BLaER1 treated with 17β-estradiol and CSF1 and Interleukin-3, amounts not matched to agents 10 nM and 100 nM (cell line): ENCODE results near the gene PTTG2.
A peak's percentile ranks its signal among the peaks of the same experiment; 100 is the strongest.

Source experiments
- H3K27ac ChIP-seq, 11 experiments: shearing (Covaris generic); formaldehyde crosslinking; 2 replicates each; pipeline ENCODE4 v1.8.1; 2022
- H3K27me3 ChIP-seq, 11 experiments: shearing (Covaris generic); formaldehyde crosslinking; 2 replicates each; pipeline ENCODE4 v1.8.1; 2022
- H3K36me3 ChIP-seq, 11 experiments: shearing (Covaris generic); formaldehyde crosslinking; 2 replicates each; pipeline ENCODE4 v1.8.1; 2022
- H3K4me1 ChIP-seq, 10 experiments: shearing (Covaris generic); formaldehyde crosslinking; 2 replicates each; pipeline ENCODE4 v1.8.1; 2022
- H3K4me2 ChIP-seq, 11 experiments: shearing (Covaris generic); formaldehyde crosslinking; 2 replicates each; pipeline ENCODE4 v1.8.1; 2022
- H3K4me3 ChIP-seq, 10 experiments: shearing (Covaris generic); formaldehyde crosslinking; 2 replicates each; pipeline ENCODE4 v1.8.1; 2022
- H3K9ac ChIP-seq, 11 experiments: shearing (Covaris generic); formaldehyde crosslinking; 2 replicates each; pipeline ENCODE4 v1.8.1; 2022
- H3K9me3 ChIP-seq, 11 experiments: shearing (Covaris generic); formaldehyde crosslinking; replicated peaks in 1 of 11; 2 replicates each; pipeline ENCODE4 v1.8.1; 2022
- H4K20me1 ChIP-seq, 11 experiments: shearing (Covaris generic); formaldehyde crosslinking; 2 replicates each; pipeline ENCODE4 v1.8.1; 2022
- Cebpa-rat ChIP-seq, 11 experiments: shearing (Covaris generic); IDR thresholded peaks; 2 replicates each; pipeline ENCODE4 v1.8.1; 2022

The PTTG2 gene

DNA sequence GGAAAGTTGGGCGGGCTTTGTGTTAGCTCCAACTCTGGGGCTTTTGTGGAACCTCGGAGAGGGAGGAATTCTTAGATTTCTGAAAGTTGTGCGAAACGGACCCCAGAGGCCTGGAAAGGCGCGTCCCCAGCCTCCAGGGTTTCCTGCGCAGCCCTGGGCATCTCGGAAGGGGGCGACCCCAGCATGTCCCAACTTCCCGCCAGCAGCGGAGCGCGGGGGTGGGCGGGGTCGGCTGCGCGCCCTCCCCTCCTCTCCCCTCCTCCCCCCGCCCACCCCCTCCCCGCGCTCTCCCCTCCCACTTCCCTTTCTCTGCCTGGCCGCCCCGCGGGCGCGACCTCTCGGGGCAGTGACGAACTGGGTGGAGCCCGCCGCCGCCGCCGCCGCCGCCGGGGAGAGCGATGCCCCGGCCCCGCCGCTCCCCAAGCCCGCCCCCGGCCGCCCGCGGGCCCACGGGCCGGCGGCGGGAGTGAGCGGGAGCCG lies 16.8 kb downstream of the PTTG2 start:
- H3K4me1 ChIP-seq, result peaks cover 27 to 46% (median 40%) of the 10 kb centered on the region in 10 experiments

DNA sequence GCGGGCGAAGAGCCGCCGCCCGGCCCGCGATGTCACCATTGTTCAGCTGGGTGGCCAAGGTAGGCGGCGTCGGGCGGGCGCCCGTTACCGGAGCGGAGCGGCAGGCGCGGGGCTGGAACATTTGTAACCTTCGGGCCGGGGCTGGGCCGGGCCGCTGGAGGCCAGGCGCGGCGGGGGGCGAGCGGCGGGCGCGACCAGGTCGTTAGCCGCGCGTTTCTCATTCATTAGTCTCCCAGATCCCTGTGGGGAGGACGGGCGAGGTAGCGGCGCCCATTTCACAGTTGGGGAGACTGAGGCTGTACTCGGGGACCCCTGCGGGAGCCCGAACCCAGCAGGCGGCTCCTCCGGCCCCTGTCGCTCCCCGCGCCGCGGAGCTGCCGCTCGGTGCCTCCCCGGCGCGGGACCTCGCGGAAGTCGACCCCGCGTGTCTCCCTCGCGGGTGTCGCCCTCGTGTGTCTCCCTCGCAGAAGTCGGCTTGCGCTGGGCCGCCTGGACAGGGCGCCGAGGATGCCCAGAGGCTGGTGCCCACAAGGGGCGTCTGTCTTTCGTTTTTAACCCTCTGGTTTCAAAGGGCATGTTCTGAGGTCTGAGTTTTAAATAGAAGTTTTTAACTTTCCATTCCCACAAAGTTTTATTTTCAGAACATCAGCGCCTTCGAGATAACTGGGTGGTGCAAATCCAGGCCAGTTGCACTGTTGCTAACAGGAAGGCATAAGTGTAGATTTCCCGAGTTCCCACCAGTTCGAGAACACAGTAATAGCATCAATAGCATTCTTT lies 17.5 kb downstream of the PTTG2 start:
- no peak for TF ChIP-seq Cebpa-rat (IDR thresholded peaks at IDR 0.05)
- Histone ChIP-seq H3K4me1 (peaks cover 34 to 52% (median 41%) of the 10 kb centered on the region in 10 experiments), H3K4me3 (peak overlapping the region; percentile 78 to 99 (median 95)), H3K27me3 (no peaks in the 10 kb centered on the region), H4K20me1 (peaks cover 18 to 47% (median 39%) of the 10 kb centered on the region in 11 experiments; a peak in 19 of 22 replicates), H3K27ac (peak overlapping the region; percentile 91 to 99 (median 97)), H3K36me3 (peaks cover 0 to 13% (median 3%) of the 10 kb centered on the region in 11 experiments; a peak in 4 of 22 replicates), H3K9me3 (no peaks in the 10 kb centered on the region), H3K4me2 (peak overlapping the region; percentile 85 to 98 (median 91)), H3K9ac (peak overlapping the region; percentile 93 to 99 (median 97))

More for the DNA sequence above, 16.8 kb downstream of the PTTG2 start:
- no peaks in the 10 kb centered on the region for H3K27me3 ChIP-seq
- H3K9ac ChIP-seq, result peak overlapping the region; percentile 93 to 99 (median 97)
- peaks cover 15 to 41% (median 33%) of the 10 kb centered on the region in 11 experiments; a peak in 19 of 22 replicates for H4K20me1 ChIP-seq
- no peaks in the 10 kb centered on the region for H3K9me3 ChIP-seq
- peak overlapping the region; percentile 78 to 99 (median 95) for H3K4me3 ChIP-seq
- H3K27ac ChIP-seq, result peak overlapping the region; percentile 91 to 99 (median 97)
- H3K36me3 ChIP-seq, result peaks cover 0 to 7% (median 0%) of the 10 kb centered on the region in 11 experiments; a peak in 1 of 22 replicates
- TF ChIP-seq Cebpa-rat (IDR thresholded peaks at IDR 0.05), result no peak
- peak overlapping the region; percentile 85 to 98 (median 91) for H3K4me2 ChIP-seq

DNA sequence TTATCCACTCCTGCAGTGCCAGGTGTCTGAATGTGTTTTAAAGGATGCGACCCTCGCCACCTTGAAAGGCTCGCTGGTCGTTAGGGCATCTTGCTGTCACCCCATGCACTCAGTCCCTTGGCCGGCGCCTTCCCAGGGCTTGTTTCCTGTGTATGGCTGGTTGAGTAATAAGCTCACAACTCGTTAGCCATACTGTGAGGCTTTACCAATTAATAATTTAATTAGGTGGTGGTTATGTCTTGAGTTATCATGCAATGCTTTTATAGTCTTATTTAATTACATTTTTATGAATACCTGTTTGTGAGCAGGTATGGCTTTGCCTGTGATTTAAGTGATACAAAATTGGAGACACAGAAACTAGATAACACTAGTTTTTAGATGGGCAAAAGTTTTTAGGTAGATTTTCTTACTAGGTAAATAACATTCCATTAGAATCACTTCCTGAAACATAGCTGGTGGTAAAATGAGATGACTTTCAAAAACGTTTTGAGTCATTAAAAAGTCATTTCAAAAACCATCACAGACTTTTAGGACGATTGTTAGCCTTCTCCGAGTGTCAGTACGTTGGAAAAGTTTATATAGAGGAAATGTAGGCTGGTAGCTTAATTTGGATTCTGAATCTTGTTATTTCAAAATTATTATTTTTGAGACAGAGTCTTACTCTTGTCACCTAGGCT lies 18.2 kb downstream of the PTTG2 start:
- H3K9ac ChIP-seq, result peak overlapping the region; percentile 93 to 99 (median 97)
- H3K4me2 ChIP-seq, result peak overlapping the region; percentile 85 to 98 (median 91)
- no peak for TF ChIP-seq Cebpa-rat (IDR thresholded peaks at IDR 0.05)
- H3K4me1 ChIP-seq, result peaks cover 34 to 59% (median 43%) of the 10 kb centered on the region in 10 experiments
- peak overlapping the region; percentile 78 to 99 (median 95) for H3K4me3 ChIP-seq
- H4K20me1 ChIP-seq, result peaks cover 18 to 54% (median 47%) of the 10 kb centered on the region in 11 experiments; a peak in 19 of 22 replicates
- H3K27me3 ChIP-seq, result no peaks in the 10 kb centered on the region
- peaks cover 0 to 17% (median 4%) of the 10 kb centered on the region in 11 experiments; a peak in 7 of 22 replicates for H3K36me3 ChIP-seq
- peak overlapping the region in 10 of 11 experiments; percentile 91 to 99 (median 98); a peak in 19 of 22 replicates for H3K27ac ChIP-seq
- H3K9me3 ChIP-seq, result no peaks in the 10 kb centered on the region

DNA sequence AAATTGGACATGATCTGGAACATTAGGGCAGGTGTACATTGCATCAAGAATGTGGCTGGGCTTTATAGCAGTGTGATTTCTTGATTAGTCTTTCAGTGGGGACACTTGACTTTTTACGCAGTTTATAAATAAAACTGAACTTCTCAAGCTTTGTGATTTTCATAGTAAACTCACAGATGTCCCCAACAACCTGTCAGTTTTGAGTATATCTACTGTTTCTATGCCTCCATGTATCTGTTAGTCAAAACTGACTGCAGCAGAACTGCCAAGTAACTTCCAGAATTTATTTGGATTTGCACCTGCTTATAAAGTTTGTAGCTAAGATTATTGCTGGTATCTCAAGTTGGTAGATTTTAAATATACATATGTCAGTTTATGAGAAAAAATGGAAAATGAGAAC lies 20.0 kb downstream of the PTTG2 start:
- Histone ChIP-seq H4K20me1 (peaks cover 27 to 58% (median 50%) of the 10 kb centered on the region in 11 experiments; a peak in 19 of 22 replicates), H3K4me1 (peaks cover 34 to 67% (median 46%) of the 10 kb centered on the region in 10 experiments), H3K4me2 (peak overlapping the region in 8 of 11 experiments; percentile 85 to 98 (median 90); a peak in 11 of 22 replicates), H3K4me3 (no peak overlapping the region), H3K9ac (no peak overlapping the region), H3K27me3 (no peaks in the 10 kb centered on the region), H3K27ac (no peak overlapping the region), H3K36me3 (peaks cover 0 to 22% (median 5%) of the 10 kb centered on the region in 11 experiments; a peak in 8 of 22 replicates), H3K9me3 (no peaks in the 10 kb centered on the region)
- no peak for TF ChIP-seq Cebpa-rat (IDR thresholded peaks at IDR 0.05)

DNA sequence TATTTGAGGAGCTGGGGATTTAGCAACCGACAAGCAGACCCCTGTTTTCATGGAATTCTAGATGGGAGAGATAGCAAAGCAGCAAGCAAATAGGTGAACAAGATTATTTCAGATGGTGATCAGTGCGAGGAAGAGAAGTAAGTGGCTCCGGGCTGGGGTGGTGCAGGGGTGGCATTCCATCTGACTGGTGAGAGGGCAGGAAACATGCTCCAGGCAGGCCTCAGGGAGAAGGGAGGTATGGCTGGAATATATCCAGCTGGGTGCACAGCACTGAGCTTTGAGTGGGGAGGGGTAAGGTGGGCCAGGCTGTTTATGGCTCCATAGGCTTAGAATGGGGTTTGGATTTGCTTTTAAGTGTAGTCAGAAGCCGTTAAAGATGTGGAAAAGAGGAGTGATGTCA lies 21.2 kb downstream of the PTTG2 start:
- Histone ChIP-seq H3K9ac (no peak overlapping the region), H3K4me2 (peak overlapping the region in 5 of 11 experiments; percentile 8 to 37 (median 16); a peak in 5 of 22 replicates), H3K27ac (no peak overlapping the region), H3K4me3 (no peak overlapping the region), H3K27me3 (no peaks in the 10 kb centered on the region), H3K36me3 (peaks cover 0 to 22% (median 5%) of the 10 kb centered on the region in 11 experiments; a peak in 9 of 22 replicates), H3K9me3 (no peaks in the 10 kb centered on the region), H3K4me1 (peaks cover 29 to 69% (median 41%) of the 10 kb centered on the region in 10 experiments), H4K20me1 (peaks cover 27 to 58% (median 50%) of the 10 kb centered on the region in 11 experiments; a peak in 19 of 22 replicates)
- no peak for TF ChIP-seq Cebpa-rat (IDR thresholded peaks at IDR 0.05)

DNA sequence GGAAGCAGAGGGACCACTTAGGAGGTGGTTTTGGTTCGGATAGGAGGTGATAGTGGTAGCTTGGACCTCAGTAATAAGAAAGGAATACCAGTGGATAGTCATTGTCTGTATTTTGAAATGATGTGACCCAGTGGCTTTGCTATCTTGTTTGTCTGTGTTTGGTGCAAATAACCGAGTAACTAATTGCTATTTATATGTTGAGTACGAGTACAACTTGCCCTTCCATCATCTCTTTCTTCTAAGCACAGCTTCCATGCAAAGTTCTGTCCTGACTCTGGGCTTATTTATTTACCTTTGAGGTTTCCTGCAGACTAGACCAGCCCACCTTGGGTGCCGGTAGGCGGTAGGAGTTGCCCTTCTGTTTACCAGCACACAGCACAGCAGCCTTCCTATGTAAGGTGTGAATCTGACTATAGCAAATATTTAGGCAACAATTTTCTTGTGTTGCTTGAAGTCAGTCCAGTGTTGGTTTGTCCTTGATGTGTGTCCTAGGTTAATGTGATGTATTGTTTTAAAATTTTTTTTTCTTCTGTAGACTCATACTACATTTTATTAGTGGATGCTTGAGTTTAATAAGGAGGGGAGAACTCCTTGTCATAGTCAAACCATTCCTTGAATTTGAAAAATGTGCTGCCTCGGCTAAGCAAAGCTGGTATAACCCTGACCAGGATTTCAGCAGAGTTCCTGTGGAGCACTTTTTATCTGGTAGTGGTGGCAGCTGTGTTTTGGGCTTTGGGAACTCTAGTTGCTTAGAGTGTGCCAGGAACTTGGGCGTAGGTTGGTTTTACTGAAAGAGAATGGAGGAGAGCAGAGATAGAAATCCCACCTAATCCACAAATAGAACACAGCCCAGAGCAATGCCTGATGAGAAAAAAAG lies 21.9 kb downstream of the PTTG2 start:
- Histone ChIP-seq H3K36me3 (peaks cover 0 to 22% (median 5%) of the 10 kb centered on the region in 11 experiments; a peak in 9 of 22 replicates), H3K4me1 (peaks cover 26 to 67% (median 37%) of the 10 kb centered on the region in 10 experiments), H3K4me3 (no peak overlapping the region), H3K27ac (no peak overlapping the region), H3K9ac (no peak overlapping the region), H3K9me3 (no peaks in the 10 kb centered on the region), H4K20me1 (peaks cover 27 to 58% (median 50%) of the 10 kb centered on the region in 11 experiments; a peak in 19 of 22 replicates), H3K4me2 (peak overlapping the region in 6 of 11 experiments; percentile 8 to 37 (median 18); a peak in 7 of 22 replicates), H3K27me3 (no peaks in the 10 kb centered on the region)
- TF ChIP-seq Cebpa-rat (IDR thresholded peaks at IDR 0.05), result no peak

DNA sequence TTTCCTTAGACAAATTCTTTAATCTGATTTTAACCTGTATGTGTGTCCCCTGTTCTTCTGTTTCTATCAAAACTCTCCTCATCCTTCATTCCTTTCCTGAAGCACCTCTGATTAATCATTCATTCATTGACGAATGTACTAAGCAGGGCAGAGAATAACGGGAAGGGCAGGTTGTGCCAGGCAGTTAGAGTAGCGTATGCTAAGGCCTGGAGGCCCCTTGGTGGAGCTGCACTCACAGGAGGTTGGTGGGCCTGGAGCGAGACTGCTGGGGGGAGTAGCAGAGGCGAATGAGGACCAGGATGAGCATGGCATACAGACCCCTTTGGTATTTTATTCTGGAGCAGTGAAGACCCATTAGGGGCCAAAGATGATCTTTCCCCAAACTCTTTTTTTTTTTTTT lies 22.5 kb downstream of the PTTG2 start:
- Histone ChIP-seq H3K27me3 (no peaks in the 10 kb centered on the region), H3K9ac (no peak overlapping the region), H4K20me1 (peaks cover 27 to 58% (median 50%) of the 10 kb centered on the region in 11 experiments; a peak in 19 of 22 replicates), H3K9me3 (no peaks in the 10 kb centered on the region), H3K36me3 (peaks cover 0 to 27% (median 9%) of the 10 kb centered on the region in 11 experiments; a peak in 11 of 22 replicates), H3K4me1 (peaks cover 26 to 74% (median 38%) of the 10 kb centered on the region in 10 experiments), H3K27ac (no peak overlapping the region), H3K4me2 (peak overlapping the region in 3 of 11 experiments; percentile 14 to 24 (median 19); a peak in 3 of 22 replicates), H3K4me3 (no peak overlapping the region)
- TF ChIP-seq Cebpa-rat (IDR thresholded peaks at IDR 0.05), result no peak

DNA sequence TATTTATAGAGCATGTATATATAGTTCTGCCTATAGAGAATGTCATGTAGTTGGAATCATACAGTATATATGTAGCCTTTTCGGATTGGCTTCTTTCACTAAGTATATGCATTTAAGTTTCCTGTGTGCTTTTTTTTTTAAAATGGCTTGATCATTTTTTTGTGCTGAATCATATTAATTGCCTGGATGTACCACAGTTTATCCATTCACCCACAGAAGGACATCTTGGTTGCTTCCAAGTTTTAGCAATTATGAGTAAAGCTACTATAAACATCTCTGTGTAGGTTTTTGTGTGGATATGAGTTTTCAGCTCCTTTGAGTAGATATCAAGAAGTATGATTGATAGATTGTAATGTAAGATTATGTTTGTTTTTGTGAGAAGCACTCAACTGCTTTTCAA lies 23.8 kb downstream of the PTTG2 start:
- Histone ChIP-seq H3K4me2 (peak overlapping the region in 2 of 11 experiments; percentile 14 to 24; a peak in 2 of 22 replicates), H3K4me1 (peaks cover 25 to 76% (median 40%) of the 10 kb centered on the region in 10 experiments), H3K36me3 (peaks cover 0 to 38% (median 17%) of the 10 kb centered on the region in 11 experiments; a peak in 14 of 22 replicates), H3K9ac (no peak overlapping the region), H3K4me3 (no peak overlapping the region), H3K27ac (no peak overlapping the region), H4K20me1 (peaks cover 24 to 54% (median 42%) of the 10 kb centered on the region in 11 experiments; a peak in 19 of 22 replicates), H3K27me3 (no peaks in the 10 kb centered on the region), H3K9me3 (no peaks in the 10 kb centered on the region)
- no peak for TF ChIP-seq Cebpa-rat (IDR thresholded peaks at IDR 0.05)
